Naive thymus-derived CD8-positive, alpha-beta T cell (primary cell): ENCODE results near the gene SCYL1. TPM values are rescaled to one million over a fixed set of nuclear protein-coding genes. Genes with fewer than 3 reads are reported as not detected.

Source experiments
- ATAC-seq, 2 donors: fragments of 150-1000 bp; cut with Tn5 transposase in 1 of 2; sonication (Bioruptor Pico), chemical (Tn5 transposase) in 1 of 2; 1 replicate in 1 of 2; 2 replicates in 1 of 2; pipeline ENCODE4 v1.10.0; 2021; ENCODE audit warnings: mild to moderate bottlenecking in 2 of 2, moderate library complexity in 2 of 2
- POLR2A ChIA-PET: fragments of 350-600 bp; sonication (Branson Sonifier 250); formaldehyde crosslinking; loops from one replicate; lab custom pipeline; 2021; ENCODE audit warnings: antibody characterized with exemption; lab: Charles Lee
- DNase-seq, 10 donors: peaks; one replicate each; pipeline versions ENCODE4 v3.0.0 to v3.0.0-alpha.2; 2020 to 2022
- H3K27ac Mint-ChIP-seq, 10 donors: one replicate each; pipeline ENCODE4 v1.8.0; 2020 to 2022; ENCODE audit warnings: mild to moderate bottlenecking in 10 of 10, mixed read lengths in 10 of 10, moderate library complexity in 4 of 10, inconsistent platforms in 1 of 10
- H3K27me3 Mint-ChIP-seq, 5 donors: one replicate each; pipeline ENCODE4 v1.8.0; 2021 to 2022; ENCODE audit warnings: mixed read lengths in 5 of 5
- H3K36me3 Mint-ChIP-seq, 3 donors: one replicate each; pipeline ENCODE4 v1.8.0; 2020 to 2022; ENCODE audit warnings: mixed read lengths in 3 of 3, mild to moderate bottlenecking in 2 of 3, inconsistent platforms in 1 of 3
- H3K4me1 Mint-ChIP-seq, 4 donors: one replicate each; pipeline ENCODE4 v1.8.0; 2021 to 2022; ENCODE audit warnings: mixed read lengths in 4 of 4
- H3K4me3 Mint-ChIP-seq, 10 donors: one replicate each; pipeline ENCODE4 v1.8.0; 2020 to 2022; ENCODE audit warnings: mild to moderate bottlenecking in 10 of 10, mixed read lengths in 10 of 10, moderate library complexity in 6 of 10, inconsistent platforms in 1 of 10
- H3K9me3 Mint-ChIP-seq, 9 donors: one replicate each; pipeline ENCODE4 v1.8.0; 2020 to 2022; ENCODE audit warnings: mixed read lengths in 9 of 9, mild to moderate bottlenecking in 3 of 9, inconsistent platforms in 1 of 9, moderate library complexity in 1 of 9
- polyA plus RNA-seq, 3 donors: library from polyadenylated mRNA; unstranded; fragments of 300-500 nt; fragmentation: Illumina TruSeq; gene quantifications; one replicate each; pipeline ENCODE4 v1.2.3, GENCODE V29; 2021
- total RNA-seq, 8 experiments: library from RNA in 2 of 8; stranded (reverse) in 2 of 8; gene quantifications; one replicate each; pipeline ENCODE4 v1.2.3 and lab custom pipeline; 2021 to 2026

Gene SCYL1
- total and polyA plus RNA-seq, 5 experiments from 2014 or later, result 23.2 to 70.6 (median 41.5) TPM

DNA sequence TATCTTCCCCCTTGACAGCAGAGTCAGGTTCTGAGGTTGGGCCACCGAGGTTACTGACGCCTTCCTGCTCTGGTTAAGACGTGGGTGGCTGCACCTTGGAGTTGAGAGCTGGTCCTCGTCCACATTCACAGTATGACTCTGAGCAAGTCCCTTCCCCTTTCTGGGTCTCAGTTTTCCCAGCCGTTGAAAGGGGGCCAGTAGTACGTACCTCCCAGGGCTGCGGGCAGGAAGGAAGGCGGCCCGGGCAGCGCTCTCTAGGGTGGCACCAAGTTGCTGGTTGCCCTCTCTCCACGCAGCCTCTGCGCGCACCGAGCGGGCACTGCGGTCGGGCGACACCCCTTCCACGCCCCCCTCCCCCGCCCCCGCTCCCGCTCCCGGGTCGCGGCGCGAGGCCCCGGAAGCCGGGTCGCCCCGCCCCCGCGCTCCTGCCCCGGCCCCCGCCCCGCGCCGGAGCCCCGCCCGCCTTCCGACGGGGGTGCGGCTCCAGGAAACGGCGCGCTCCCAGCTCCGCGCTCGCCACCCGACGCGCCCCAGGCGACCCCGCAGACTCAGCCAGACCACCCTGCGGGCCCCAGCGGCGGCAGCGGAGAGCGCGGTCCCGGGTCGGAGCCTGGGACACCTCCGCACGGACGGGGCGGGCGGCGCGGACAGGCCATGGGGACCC is 50.8 kb downstream of the SCYL1 start, which contains the start of gene EHBP1L1:
EHBP1L1 (plus strand) TSS at position 486 of the 664 bp plus-strand sequence. CDS start 250 bp downstream, outside the sequence.
- Mint-ChIP-seq H3K9me3 (no peaks in the 10 kb centered on the region), H3K4me3 (peak within 1 kb of the TSS; percentile 89 to 99 (median 93)), H3K36me3 (peaks cover 0 to 13% (median 0%) of the 10 kb centered on the region in 3 donors), H3K27ac (peak within 1 kb of the TSS; percentile 89 to 99 (median 97)), H3K27me3 (no peaks in the 10 kb centered on the region), H3K4me1 (peaks cover 30 to 73% (median 60%) of the 10 kb centered on the region in 4 donors)
- DNase-seq, result peak; percentile 65 to 90 (median 78)
- peak; percentile 41 to 45 for ATAC-seq
- POLR2A ChIA-PET, result interaction anchor here (0.5 to 9.6 kb wide), 27 partner anchors 10 to 1598 kb away, joined by 3 to 260 read pairs (median 5); partner anchors contain the start of genes DPF2, KAT5, LTBP3 and MALAT1

DNA sequence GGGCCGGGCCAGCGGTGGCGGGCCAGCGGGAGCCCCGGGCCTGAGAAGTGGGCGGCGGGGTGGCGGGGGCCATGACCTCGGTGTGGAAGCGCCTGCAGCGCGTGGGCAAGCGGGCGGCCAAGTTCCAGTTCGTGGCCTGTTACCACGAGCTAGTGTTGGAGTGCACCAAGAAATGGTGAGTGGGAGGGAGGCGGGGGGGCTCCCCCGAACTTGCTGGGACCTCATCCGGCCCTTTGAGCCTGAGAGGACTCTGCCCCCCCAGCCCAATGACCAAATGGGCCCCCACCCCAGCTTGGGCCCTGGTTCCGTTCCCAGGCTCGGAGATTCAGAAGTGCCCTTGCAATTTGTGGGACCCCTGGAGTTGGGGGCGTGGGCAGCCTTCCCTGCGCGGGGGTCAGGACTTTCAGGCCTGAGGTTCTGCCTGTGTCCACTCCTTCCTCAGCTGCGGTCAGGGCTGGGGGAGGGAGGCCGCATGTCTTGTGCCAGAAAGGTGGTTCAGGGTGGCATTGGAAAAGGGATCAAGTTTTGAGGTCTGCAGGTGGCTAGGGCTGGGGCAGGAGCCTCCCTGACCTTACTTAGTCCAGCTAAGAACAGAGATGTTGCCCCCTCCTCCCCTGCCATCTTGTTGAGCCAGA is 51.5 kb downstream of the SCYL1 start:
- H3K4me3 Mint-ChIP-seq, result peak overlapping the region; percentile 81 to 99 (median 86)
- H3K36me3 Mint-ChIP-seq, result peaks cover 0 to 18% (median 0%) of the 10 kb centered on the region in 3 donors
- no peak for ATAC-seq
- no peak for DNase-seq
- no peaks in the 10 kb centered on the region for H3K9me3 Mint-ChIP-seq
- peak overlapping the region; percentile 59 to 93 (median 84) for H3K27ac Mint-ChIP-seq
- peaks cover 26 to 67% (median 54%) of the 10 kb centered on the region in 4 donors for H3K4me1 Mint-ChIP-seq
- H3K27me3 Mint-ChIP-seq, result no peaks in the 10 kb centered on the region
- POLR2A ChIA-PET, result interaction anchor here (0.7 to 9.6 kb wide), 23 partner anchors 10 to 476 kb away, joined by 3 to 260 read pairs (median 5); partner anchors contain the start of genes DPF2, KAT5, LTBP3 and MALAT1

- no peak for ATAC-seq
- Mint-ChIP-seq H3K27ac (peak overlapping the region; percentile 63 to 93 (median 87)), H3K27me3 (no peaks in the 10 kb centered on the region), H3K9me3 (no peaks in the 10 kb centered on the region), H3K36me3 (peaks cover 0 to 21% (median 0%) of the 10 kb centered on the region in 3 donors), H3K4me1 (peaks cover 25 to 64% (median 46%) of the 10 kb centered on the region in 4 donors), H3K4me3 (peak overlapping the region; percentile 81 to 99 (median 86))
- DNase-seq, result peak in 5 of 10 donors; percentile 18 to 67 (median 29)
- POLR2A ChIA-PET, result interaction anchor here (0.6 to 9.6 kb wide), 21 partner anchors 11 to 818 kb away, joined by 3 to 260 read pairs (median 7); partner anchors contain the start of genes KAT5, LTBP3, MALAT1 and MAP3K11
Observed at GRCh38 chr11:65576867-65577755, 52.2 kb downstream of the SCYL1 start.

GRCh38 chr11:65577756-65578109 is 52.9 kb downstream of the SCYL1 start:
- Mint-ChIP-seq H3K27me3 (no peaks in the 10 kb centered on the region), H3K4me3 (peak overlapping the region; percentile 59 to 99 (median 74)), H3K27ac (peak overlapping the region in 9 of 10 donors; percentile 53 to 90 (median 80)), H3K4me1 (peaks cover 28 to 65% (median 44%) of the 10 kb centered on the region in 4 donors), H3K9me3 (no peaks in the 10 kb centered on the region), H3K36me3 (peaks cover 0 to 24% (median 0%) of the 10 kb centered on the region in 3 donors)
- POLR2A ChIA-PET, result interaction anchor here (0.6 to 9.6 kb wide), 8 partner anchors 11 to 83 kb away, joined by 4 to 260 read pairs (median 12); partner anchors contain the start of genes MAP3K11, PCNX3 and SCYL1
- no peak for DNase-seq
- no peak for ATAC-seq

DNA sequence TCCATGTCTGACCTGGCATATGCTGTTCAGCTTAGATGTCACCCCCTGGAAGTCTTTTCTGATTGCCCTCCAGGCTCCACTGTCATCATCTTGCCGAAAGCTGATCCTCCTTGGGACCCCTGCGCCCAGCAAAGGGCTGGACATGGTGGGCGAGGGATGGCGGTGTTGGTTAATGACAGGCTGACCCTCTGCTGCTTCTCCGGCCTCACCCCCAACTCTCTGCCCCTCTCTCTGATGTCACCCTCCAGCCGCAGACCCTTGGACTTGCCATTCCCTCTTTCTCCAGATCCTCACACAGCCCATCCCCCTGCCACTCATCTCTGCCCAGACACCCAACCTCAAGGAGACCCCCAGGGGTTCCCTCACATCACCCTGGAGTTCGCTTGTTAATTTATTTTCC is 53.3 kb downstream of the SCYL1 start:
- Mint-ChIP-seq H3K9me3 (no peaks in the 10 kb centered on the region), H3K36me3 (peaks cover 0 to 28% (median 1%) of the 10 kb centered on the region in 3 donors), H3K27me3 (no peaks in the 10 kb centered on the region), H3K4me3 (peak overlapping the region; percentile 59 to 99 (median 74)), H3K27ac (peak overlapping the region; percentile 53 to 90 (median 80)), H3K4me1 (peaks cover 30 to 65% (median 42%) of the 10 kb centered on the region in 4 donors)
- ATAC-seq (no peak), DNase-seq (no peak)
- POLR2A ChIA-PET, result interaction anchor here (0.6 to 8.5 kb wide), 3 partner anchors 11 to 82 kb away, joined by 5 to 139 read pairs (median 10); no protein-coding TSS in a partner anchor

- peak overlapping the region; percentile 53 to 90 (median 80) for H3K27ac Mint-ChIP-seq
- peaks cover 0 to 31% (median 3%) of the 10 kb centered on the region in 3 donors for H3K36me3 Mint-ChIP-seq
- H3K27me3 Mint-ChIP-seq, result no peaks in the 10 kb centered on the region
- DNase-seq (no peak), ATAC-seq (no peak)
- peak overlapping the region; percentile 59 to 99 (median 72) for H3K4me3 Mint-ChIP-seq
- no peaks in the 10 kb centered on the region for H3K9me3 Mint-ChIP-seq
- H3K4me1 Mint-ChIP-seq, result peaks cover 33 to 64% (median 39%) of the 10 kb centered on the region in 4 donors
- POLR2A ChIA-PET, result interaction anchor here (8.5 kb wide), 1 partner anchor 10 kb away, joined by 139 read pairs; no protein-coding TSS in a partner anchor
Observed at GRCh38 chr11:65578667-65579066, 53.8 kb downstream of the SCYL1 start.

DNA sequence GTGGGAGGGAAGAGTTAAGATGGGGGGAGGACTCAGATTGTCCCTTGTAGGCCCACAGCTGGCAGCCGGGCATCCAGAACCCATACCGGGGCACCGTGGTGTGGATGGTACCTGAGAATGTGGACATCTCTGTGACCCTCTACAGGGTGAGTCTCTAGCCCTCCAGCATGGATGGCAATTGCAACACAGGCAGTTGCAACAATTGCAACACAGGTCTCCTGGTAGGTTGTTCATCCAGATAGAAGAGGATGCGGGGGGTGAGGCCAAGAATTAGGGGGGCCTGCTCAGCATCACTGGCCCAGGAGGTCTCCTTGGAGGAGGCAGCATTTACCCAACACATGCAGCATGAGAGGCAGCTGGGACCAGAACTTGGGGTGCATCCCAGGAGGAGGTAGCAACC is 54.4 kb downstream of the SCYL1 start:
- ATAC-seq (no peak), DNase-seq (no peak)
- Mint-ChIP-seq H3K9me3 (no peaks in the 10 kb centered on the region), H3K27me3 (no peaks in the 10 kb centered on the region), H3K36me3 (peaks cover 0 to 34% (median 3%) of the 10 kb centered on the region in 3 donors), H3K4me1 (peaks cover 30 to 60% (median 38%) of the 10 kb centered on the region in 4 donors), H3K27ac (peak overlapping the region in 4 of 10 donors; percentile 8 to 53 (median 32)), H3K4me3 (peak overlapping the region in 3 of 10 donors; percentile 7 to 33 (median 30))
- POLR2A ChIA-PET, result interaction anchor here (0.8 to 8.5 kb wide), 3 partner anchors 10 to 77 kb away, joined by 3 to 139 read pairs (median 4); partner anchors contain the start of gene KCNK7

DNA sequence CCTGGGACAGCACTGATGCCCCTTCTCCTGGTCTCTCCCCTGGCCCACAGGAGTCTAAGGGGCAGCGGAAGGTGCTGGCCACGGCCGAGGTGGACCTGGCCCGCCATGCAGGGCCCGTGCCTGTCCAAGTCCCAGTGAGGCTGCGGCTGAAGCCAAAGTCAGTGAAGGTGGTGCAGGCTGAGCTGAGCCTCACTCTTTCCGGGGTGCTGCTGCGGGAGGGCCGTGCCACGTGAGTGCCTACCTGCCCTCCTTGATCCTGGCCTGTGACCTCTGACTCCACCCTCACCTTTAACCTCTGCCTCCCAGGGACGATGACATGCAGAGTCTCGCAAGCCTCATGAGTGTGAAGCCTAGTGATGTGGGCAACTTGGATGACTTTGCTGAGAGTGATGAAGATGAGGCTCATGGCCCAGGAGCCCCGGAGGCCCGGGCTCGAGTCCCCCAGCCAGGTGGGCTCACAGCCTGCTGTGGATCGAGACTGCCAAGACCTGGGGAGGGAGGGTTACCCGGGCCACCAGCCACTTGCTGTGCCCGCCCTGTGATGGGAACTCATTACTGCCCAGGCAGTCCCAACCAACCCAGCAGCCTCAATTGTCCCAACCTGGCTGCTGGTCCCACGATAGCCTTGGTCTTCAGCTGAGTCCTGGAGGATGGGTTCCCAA is 55.3 kb downstream of the SCYL1 start:
- Mint-ChIP-seq H3K4me3 (no peak overlapping the region), H3K4me1 (peaks cover 26 to 54% (median 34%) of the 10 kb centered on the region in 4 donors), H3K9me3 (no peaks in the 10 kb centered on the region), H3K27ac (peak overlapping the region in 5 of 10 donors; percentile 3 to 69 (median 57)), H3K27me3 (no peaks in the 10 kb centered on the region), H3K36me3 (peaks cover 0 to 36% (median 3%) of the 10 kb centered on the region in 3 donors)
- DNase-seq (no peak), ATAC-seq (no peak)
- POLR2A ChIA-PET, result interaction anchor here (1.2 kb wide), 1 partner anchor 16 kb away, joined by 4 read pairs; the partner anchor contains the start of gene KCNK7

DNA sequence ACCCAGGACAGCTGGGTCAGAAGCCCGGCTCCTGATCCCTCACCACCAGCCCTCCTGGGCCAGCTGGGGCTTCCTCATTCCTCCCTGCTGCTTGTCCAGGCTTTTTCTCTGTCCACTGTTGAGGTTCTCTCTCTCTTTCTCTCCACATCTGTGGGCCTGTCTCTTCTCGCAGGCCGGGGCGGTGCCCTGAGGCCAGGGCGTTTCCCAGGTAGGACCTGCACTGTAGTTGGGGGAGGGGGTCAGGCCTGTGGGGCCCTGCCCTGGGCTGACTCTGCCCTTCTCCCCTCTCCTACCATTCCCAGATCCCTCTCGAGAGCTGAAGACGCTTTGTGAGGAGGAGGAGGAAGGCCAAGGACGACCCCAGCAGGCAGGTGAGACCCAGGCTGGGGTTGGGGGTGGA is 55.9 kb downstream of the SCYL1 start:
- POLR2A ChIA-PET, result interaction anchor here (1.2 to 1.4 kb wide), 2 partner anchors 32 to 40 kb away, joined by 3 read pairs; no protein-coding TSS in a partner anchor
- peak overlapping the region in 4 of 10 donors; percentile 41 to 75 (median 54) for H3K27ac Mint-ChIP-seq

DNA sequence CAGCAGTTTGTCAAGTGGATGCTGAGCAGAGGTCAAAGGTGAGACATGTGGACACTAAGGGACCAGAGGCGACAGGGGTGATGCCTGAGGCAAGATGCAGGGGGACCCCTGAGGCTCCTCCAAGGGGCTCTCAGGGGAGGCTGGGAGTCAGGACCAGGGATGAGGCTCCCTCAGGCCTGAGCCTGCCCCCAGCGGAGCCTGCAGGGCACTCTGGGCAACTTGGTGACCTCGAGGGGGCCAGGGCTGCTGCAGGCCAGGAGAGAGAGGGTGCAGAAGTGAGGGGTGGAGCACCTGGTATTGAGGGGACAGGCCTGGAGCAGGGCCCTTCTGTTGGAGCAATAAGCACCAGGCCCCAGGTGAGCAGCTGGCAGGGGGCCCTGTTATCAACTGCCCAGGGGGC is 57.0 kb downstream of the SCYL1 start:
- DNase-seq (no peak), ATAC-seq (no peak)
- Mint-ChIP-seq H3K9me3 (no peaks in the 10 kb centered on the region), H3K4me3 (no peak overlapping the region), H3K4me1 (peaks cover 22 to 49% (median 31%) of the 10 kb centered on the region in 4 donors), H3K27me3 (no peaks in the 10 kb centered on the region), H3K27ac (peak overlapping the region in 8 of 10 donors; percentile 14 to 91 (median 50)), H3K36me3 (peaks cover 0 to 43% (median 3%) of the 10 kb centered on the region in 3 donors)
- POLR2A ChIA-PET, result interaction anchor here (1.0 to 1.4 kb wide), 4 partner anchors 13 to 83 kb away, joined by 3 to 4 read pairs (median 3); partner anchors contain the start of gene MALAT1

More for the DNA sequence above, 55.9 kb downstream of the SCYL1 start:
- DNase-seq (no peak), ATAC-seq (no peak)
- H3K4me1 Mint-ChIP-seq, result peaks cover 23 to 49% (median 30%) of the 10 kb centered on the region in 4 donors
- peaks cover 0 to 36% (median 3%) of the 10 kb centered on the region in 3 donors for H3K36me3 Mint-ChIP-seq
- no peaks in the 10 kb centered on the region for H3K9me3 Mint-ChIP-seq
- no peaks in the 10 kb centered on the region for H3K27me3 Mint-ChIP-seq
- H3K4me3 Mint-ChIP-seq, result no peak overlapping the region
